Nephron (organoid): ENCODE data around the gene STPG2.

Source experiments
- H3K27ac Mint-ChIP-seq, 3 experiments: 2 replicates each; pipeline ENCODE4 v1.8.0; 2020; ENCODE audit warnings: mixed read lengths in 3 of 3, mild to moderate bottlenecking in 2 of 3, moderate library complexity in 1 of 3
- H3K27me3 Mint-ChIP-seq: 2 replicates; pipeline ENCODE4 v1.8.0; 2021; ENCODE audit warnings: low read depth, mild to moderate bottlenecking, moderate library complexity, mixed read lengths
- H3K36me3 Mint-ChIP-seq: 2 replicates; pipeline ENCODE4 v1.8.0; 2020; ENCODE audit warnings: low read depth, mixed read lengths
- H3K4me1 Mint-ChIP-seq: 2 replicates; pipeline ENCODE4 v1.8.0; 2020; ENCODE audit warnings: mixed read lengths
- H3K4me3 Mint-ChIP-seq, 3 experiments: 2 replicates each; pipeline ENCODE4 v1.8.0; 2020; ENCODE audit warnings: mild to moderate bottlenecking in 3 of 3, mixed read lengths in 3 of 3, moderate library complexity in 2 of 3
- H3K9me3 Mint-ChIP-seq: 2 replicates; pipeline ENCODE4 v1.8.0; 2020; ENCODE audit warnings: mixed read lengths
- TF ChIP-seq, protein P1 (sequence below), 3 experiments: fragments of 200-600 bp; sonication (generic); IDR thresholded peaks; one replicate each; pipeline ENCODE4 v1.5.0; 2021; ENCODE audit warnings: antibody characterized with exemption in 3 of 3; ENCODE audit not compliant: unreplicated experiment in 3 of 3

STPG2 gene

DNA sequence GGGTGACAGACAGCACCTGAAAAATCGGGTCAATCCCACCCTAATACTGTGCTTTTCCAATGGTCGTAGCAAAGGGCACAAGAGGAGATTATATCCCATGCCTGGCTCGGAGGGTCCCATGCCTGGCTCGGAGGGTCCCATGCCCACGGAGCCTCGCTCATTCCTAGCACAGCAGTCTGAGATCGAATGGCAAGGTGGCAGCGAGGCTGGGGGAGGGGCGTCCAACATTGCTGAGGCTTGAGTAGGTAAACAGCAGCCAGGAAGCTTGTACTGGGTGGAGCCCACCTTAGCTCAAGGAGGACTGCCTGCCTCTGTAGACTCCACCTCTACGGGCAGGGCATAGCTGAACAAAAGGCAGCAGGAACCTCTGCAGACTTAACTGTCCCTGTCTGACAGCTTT, 365.1 kb downstream of the STPG2 start:
- Mint-ChIP-seq H3K4me3 (no peak overlapping the region), H3K9me3 (peaks cover 2% of the 10 kb centered on the region), H3K36me3 (no peaks in the 10 kb centered on the region), H3K4me1 (no peaks in the 10 kb centered on the region), H3K27ac (no peak overlapping the region), H3K27me3 (peaks cover 4% of the 10 kb centered on the region)
- TF ChIP-seq, protein P1, sequence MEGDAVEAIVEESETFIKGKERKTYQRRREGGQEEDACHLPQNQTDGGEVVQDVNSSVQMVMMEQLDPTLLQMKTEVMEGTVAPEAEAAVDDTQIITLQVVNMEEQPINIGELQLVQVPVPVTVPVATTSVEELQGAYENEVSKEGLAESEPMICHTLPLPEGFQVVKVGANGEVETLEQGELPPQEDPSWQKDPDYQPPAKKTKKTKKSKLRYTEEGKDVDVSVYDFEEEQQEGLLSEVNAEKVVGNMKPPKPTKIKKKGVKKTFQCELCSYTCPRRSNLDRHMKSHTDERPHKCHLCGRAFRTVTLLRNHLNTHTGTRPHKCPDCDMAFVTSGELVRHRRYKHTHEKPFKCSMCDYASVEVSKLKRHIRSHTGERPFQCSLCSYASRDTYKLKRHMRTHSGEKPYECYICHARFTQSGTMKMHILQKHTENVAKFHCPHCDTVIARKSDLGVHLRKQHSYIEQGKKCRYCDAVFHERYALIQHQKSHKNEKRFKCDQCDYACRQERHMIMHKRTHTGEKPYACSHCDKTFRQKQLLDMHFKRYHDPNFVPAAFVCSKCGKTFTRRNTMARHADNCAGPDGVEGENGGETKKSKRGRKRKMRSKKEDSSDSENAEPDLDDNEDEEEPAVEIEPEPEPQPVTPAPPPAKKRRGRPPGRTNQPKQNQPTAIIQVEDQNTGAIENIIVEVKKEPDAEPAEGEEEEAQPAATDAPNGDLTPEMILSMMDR (IDR thresholded peaks at IDR 0.05; ENCODE audit: unreplicated experiment in 3 of 3), result no peak

DNA sequence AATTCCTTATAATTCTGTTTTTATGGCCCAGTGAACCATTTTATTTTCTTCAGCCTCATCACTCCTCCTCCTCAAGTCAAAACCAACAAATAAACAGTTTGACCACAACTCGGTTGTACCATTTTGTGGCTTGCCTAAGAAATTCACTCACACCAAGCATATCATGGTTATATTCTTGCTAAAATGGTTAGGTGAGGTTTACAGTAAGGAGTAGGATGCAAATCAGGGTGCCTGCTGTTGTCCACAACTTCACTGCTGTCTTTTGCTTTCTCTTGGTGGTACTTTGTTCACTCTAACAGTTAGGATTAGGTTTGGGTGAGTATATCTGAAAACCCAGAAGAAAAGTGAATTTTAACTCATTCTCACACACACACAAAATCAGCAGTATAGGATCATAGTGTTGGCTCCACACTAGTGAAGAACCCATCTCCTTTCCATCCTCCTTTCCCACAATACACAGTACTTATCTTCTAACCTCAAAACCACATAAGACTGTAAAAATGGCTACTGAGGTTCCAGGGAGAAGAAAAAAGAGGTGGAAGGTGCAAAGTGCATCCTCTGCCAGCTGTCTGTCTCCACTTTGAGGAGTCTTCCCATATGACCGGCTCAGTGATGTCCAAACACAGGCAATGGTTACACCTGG, 368.8 kb downstream of the STPG2 start:
- Mint-ChIP-seq H3K27me3 (peaks cover 4% of the 10 kb centered on the region), H3K27ac (no peak overlapping the region), H3K4me3 (no peak overlapping the region), H3K4me1 (no peaks in the 10 kb centered on the region), H3K9me3 (peaks cover 2% of the 10 kb centered on the region), H3K36me3 (no peaks in the 10 kb centered on the region)
- TF ChIP-seq, protein P1 (IDR thresholded peaks at IDR 0.05; ENCODE audit: unreplicated experiment in 3 of 3), result no peak

DNA sequence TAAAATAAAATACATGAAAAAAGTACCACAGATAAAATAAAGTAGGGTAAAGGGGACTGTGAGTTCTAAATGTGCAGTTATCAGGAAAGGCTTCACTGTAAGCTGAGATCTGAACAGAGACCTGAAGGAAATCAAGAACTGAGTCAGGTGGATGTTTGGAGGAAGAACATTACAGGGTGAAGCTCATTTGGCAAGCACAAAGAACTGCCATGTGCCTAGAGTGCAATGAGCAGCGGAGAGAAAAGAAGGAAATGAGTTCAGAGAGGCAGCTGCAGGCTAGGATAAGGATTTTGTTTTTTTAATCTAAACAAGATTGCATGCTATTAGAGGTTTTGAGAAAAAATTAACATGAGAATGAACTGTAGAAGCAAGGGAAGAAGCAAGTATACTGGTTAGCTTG, 373.1 kb downstream of the STPG2 start:
- TF ChIP-seq, protein P1 (IDR thresholded peaks at IDR 0.05; ENCODE audit: unreplicated experiment in 3 of 3), result no peak
- H3K4me1 Mint-ChIP-seq, result no peaks in the 10 kb centered on the region

DNA sequence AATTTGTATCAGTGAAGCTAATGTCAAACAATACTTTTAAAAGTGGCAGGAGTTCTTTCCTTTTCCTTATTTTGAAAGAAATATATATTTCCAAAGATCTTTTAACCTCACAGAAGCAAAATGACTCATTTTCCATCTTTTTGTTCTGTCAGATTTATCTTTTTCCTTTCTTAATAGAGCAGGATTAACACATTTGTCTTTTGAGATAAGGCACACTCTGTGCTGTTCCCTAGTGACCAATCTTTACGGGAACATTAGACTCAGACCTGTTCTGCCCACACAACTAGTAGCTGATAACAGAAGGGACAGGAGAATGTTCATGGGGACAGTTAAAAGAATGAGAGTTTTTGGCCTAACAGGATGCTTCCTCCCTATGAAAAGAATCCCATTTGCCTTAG, 381.2 kb downstream of the STPG2 start:
- peaks cover 5% of the 10 kb centered on the region for H3K27me3 Mint-ChIP-seq
- H3K9me3 Mint-ChIP-seq, result no peaks in the 10 kb centered on the region
- H3K27ac Mint-ChIP-seq, result peak overlapping the region in 1 of 3 experiments; percentile 26
- TF ChIP-seq, protein P1 (IDR thresholded peaks at IDR 0.05; ENCODE audit: unreplicated experiment in 3 of 3), result no peak
- H3K4me1 Mint-ChIP-seq, result no peaks in the 10 kb centered on the region
- no peak overlapping the region for H3K4me3 Mint-ChIP-seq
- no peaks in the 10 kb centered on the region for H3K36me3 Mint-ChIP-seq

More for the DNA sequence above, 373.1 kb downstream of the STPG2 start:
- H3K4me3 Mint-ChIP-seq, result no peak overlapping the region
- H3K27me3 Mint-ChIP-seq, result peaks cover 4% of the 10 kb centered on the region
- H3K9me3 Mint-ChIP-seq, result no peaks in the 10 kb centered on the region
- H3K36me3 Mint-ChIP-seq, result no peaks in the 10 kb centered on the region
- no peak overlapping the region for H3K27ac Mint-ChIP-seq

DNA sequence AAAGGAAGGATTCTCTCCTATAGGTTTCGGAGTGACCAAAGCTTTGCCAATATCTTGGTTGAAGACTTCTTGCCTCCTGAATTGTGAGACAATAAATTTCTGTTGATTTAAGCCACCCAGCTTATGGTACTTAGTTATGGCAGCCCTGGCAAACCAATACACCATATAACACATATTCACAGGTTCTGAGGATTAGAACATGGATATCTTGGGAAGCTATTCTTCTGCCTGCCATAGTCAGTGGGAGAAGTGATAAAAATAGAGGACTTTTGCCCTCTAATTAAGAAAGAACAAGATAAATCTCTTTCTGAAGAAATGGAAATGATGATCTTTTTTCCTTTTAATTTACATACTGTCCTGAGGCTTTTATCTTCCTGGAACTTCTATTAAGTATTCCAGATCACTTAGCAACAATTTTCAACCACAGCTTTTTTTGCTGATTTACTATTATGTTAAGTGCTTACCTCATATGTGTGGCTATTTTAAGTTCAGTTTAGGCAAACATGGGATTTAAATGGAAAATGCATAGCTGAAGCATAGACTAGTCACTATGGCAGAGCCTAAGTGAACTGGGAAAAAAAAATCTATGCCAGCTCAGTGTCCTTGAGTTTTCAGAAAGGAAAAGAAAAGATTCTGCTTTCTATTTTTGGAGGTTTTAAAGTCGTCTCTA, 381.7 kb downstream of the STPG2 start:
- TF ChIP-seq, protein P1 (IDR thresholded peaks at IDR 0.05; ENCODE audit: unreplicated experiment in 3 of 3), result no peak
- H3K4me1 Mint-ChIP-seq, result no peaks in the 10 kb centered on the region
- no peak overlapping the region for H3K4me3 Mint-ChIP-seq
- peaks cover 5% of the 10 kb centered on the region for H3K27me3 Mint-ChIP-seq
- H3K9me3 Mint-ChIP-seq, result no peaks in the 10 kb centered on the region
- H3K36me3 Mint-ChIP-seq, result no peaks in the 10 kb centered on the region
- H3K27ac Mint-ChIP-seq, result no peak overlapping the region

DNA sequence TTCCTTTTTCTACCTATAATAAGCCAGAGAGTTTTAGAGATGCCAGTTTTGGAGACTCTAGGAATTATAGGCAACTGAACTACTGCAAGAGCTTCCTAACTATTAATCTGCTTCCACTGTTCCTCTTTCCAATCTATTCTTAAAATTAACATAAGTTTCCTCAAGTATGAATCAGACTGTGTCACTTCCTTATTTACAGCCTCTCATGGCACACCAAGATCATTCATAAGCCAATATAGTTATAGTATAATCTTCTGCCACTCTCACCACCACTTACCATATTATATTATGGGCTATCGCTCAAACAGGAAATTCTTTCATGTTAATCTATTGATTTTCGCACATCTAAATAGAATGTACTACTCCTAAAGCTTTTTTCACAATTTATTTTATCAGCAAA, 383.5 kb downstream of the STPG2 start:
- Mint-ChIP-seq H3K9me3 (no peaks in the 10 kb centered on the region), H3K4me1 (no peaks in the 10 kb centered on the region), H3K27ac (no peak overlapping the region), H3K4me3 (no peak overlapping the region), H3K36me3 (no peaks in the 10 kb centered on the region), H3K27me3 (peaks cover 5% of the 10 kb centered on the region)
- TF ChIP-seq, protein P1 (IDR thresholded peaks at IDR 0.05; ENCODE audit: unreplicated experiment in 3 of 3), result no peak
